Measurements from ENCODE around the gene MCM8.

The MCM8 gene

GRCh38 chr20:5975778-5976177 lies 25.3 kb downstream of the MCM8 start:
- Histone ChIP-seq H3K9me2 (replicated peaks; ENCODE audit: insufficient read depth, low read length) (no peaks in the 10 kb centered on the region), H3K79me2 (ENCODE audit: low read length) (no peaks in the 10 kb centered on the region), H3K36me3 (replicated peaks; ENCODE audit: insufficient read depth, low read length) (peaks cover 7% of the 10 kb centered on the region; the same call in 1 of the 2 replicates), H3K27me3 (replicated peaks; ENCODE audit: insufficient read depth, low read length) (no peaks in the 10 kb centered on the region), H3K4me2 (ENCODE audit: low read depth, low read length) (no peak overlapping the region), H3K9ac (ENCODE audit: low read length) (no peak overlapping the region), H3F3A (ENCODE audit: insufficient read depth, low read length) (no peaks in the 10 kb centered on the region), H3K27ac (ENCODE audit: low read length) (no peak overlapping the region), H3K4me1 (ENCODE audit: low read length) (no peaks in the 10 kb centered on the region), H4K20me1 (ENCODE audit: insufficient read depth, low read length) (no peaks in the 10 kb centered on the region), H3K9me3 (replicated peaks; ENCODE audit: insufficient read depth, low read length) (no peaks in the 10 kb centered on the region), H3K4me3 (ENCODE audit: low read length) (no peak overlapping the region), H2AFZ (ENCODE audit: low read length) (no peak overlapping the region)
- no peak for TF ChIP-seq EZH2 (optimal IDR thresholded peaks at IDR 0.05; ENCODE audit: low read depth, low read length)
- TF ChIP-seq CTCF (IDR thresholded peaks at IDR 0.05; ENCODE audit: low read length), result no peak
- TF ChIP-seq EZH2phosphoT487 (IDR thresholded peaks at IDR 0.05; ENCODE audit: low read length), result no peak
- DNase-seq, result no peak

GRCh38 chr20:5977223-5977622 lies 26.8 kb downstream of the MCM8 start:
- DNase-seq, result no peak
- no peak overlapping the region for H3K27ac ChIP-seq (ENCODE audit: low read length)
- H3F3A ChIP-seq (ENCODE audit: insufficient read depth, low read length), result no peaks in the 10 kb centered on the region
- no peaks in the 10 kb centered on the region for H3K9me3 ChIP-seq (replicated peaks; ENCODE audit: insufficient read depth, low read length)
- no peak overlapping the region for H3K9ac ChIP-seq (ENCODE audit: low read length)
- no peak overlapping the region for H2AFZ ChIP-seq (ENCODE audit: low read length)
- H3K4me3 ChIP-seq (ENCODE audit: low read length), result no peak overlapping the region
- H4K20me1 ChIP-seq (ENCODE audit: insufficient read depth, low read length), result no peaks in the 10 kb centered on the region
- H3K4me2 ChIP-seq (ENCODE audit: low read depth, low read length), result no peak overlapping the region
- no peaks in the 10 kb centered on the region for H3K4me1 ChIP-seq (ENCODE audit: low read length)
- H3K9me2 ChIP-seq (replicated peaks; ENCODE audit: insufficient read depth, low read length), result no peaks in the 10 kb centered on the region
- no peaks in the 10 kb centered on the region for H3K79me2 ChIP-seq (ENCODE audit: low read length)
- H3K27me3 ChIP-seq (replicated peaks; ENCODE audit: insufficient read depth, low read length), result no peaks in the 10 kb centered on the region
- TF ChIP-seq CTCF (IDR thresholded peaks at IDR 0.05; ENCODE audit: low read length) (no peak), EZH2phosphoT487 (IDR thresholded peaks at IDR 0.05; ENCODE audit: low read length) (no peak)
- peaks cover 7% of the 10 kb centered on the region; the same call in 1 of the 2 replicates for H3K36me3 ChIP-seq (replicated peaks; ENCODE audit: insufficient read depth, low read length)

GRCh38 chr20:5977975-5978374 lies 27.5 kb downstream of the MCM8 start:
- DNase-seq, result no peak
- H4K20me1 ChIP-seq (ENCODE audit: insufficient read depth, low read length), result no peaks in the 10 kb centered on the region
- H3K36me3 ChIP-seq (replicated peaks; ENCODE audit: insufficient read depth, low read length), result peaks cover 4% of the 10 kb centered on the region; the same call in 1 of the 2 replicates
- H3K27ac ChIP-seq (ENCODE audit: low read length), result no peak overlapping the region
- H2AFZ ChIP-seq (ENCODE audit: low read length), result no peak overlapping the region
- TF ChIP-seq CTCF (IDR thresholded peaks at IDR 0.05; ENCODE audit: low read length) (no peak), EZH2phosphoT487 (IDR thresholded peaks at IDR 0.05; ENCODE audit: low read length) (no peak), EZH2 (optimal IDR thresholded peaks at IDR 0.05; ENCODE audit: low read depth, low read length) (no peak)
- no peak overlapping the region for H3K9ac ChIP-seq (ENCODE audit: low read length)
- no peaks in the 10 kb centered on the region for H3K27me3 ChIP-seq (replicated peaks; ENCODE audit: insufficient read depth, low read length)
- no peaks in the 10 kb centered on the region for H3F3A ChIP-seq (ENCODE audit: insufficient read depth, low read length)
- H3K79me2 ChIP-seq (ENCODE audit: low read length), result no peaks in the 10 kb centered on the region
- no peak overlapping the region for H3K4me2 ChIP-seq (ENCODE audit: low read depth, low read length)
- no peaks in the 10 kb centered on the region for H3K9me3 ChIP-seq (replicated peaks; ENCODE audit: insufficient read depth, low read length)
- H3K4me3 ChIP-seq (ENCODE audit: low read length), result no peak overlapping the region
- H3K9me2 ChIP-seq (replicated peaks; ENCODE audit: insufficient read depth, low read length), result no peaks in the 10 kb centered on the region
- no peaks in the 10 kb centered on the region for H3K4me1 ChIP-seq (ENCODE audit: low read length)
